A673 (cell line): ENCODE measurements around the gene PPBP. TPM values are rescaled to one million over a fixed set of nuclear protein-coding genes. Genes with fewer than 3 reads are reported as not detected.
A peak's percentile ranks its signal among the peaks of the same experiment; 100 is the strongest.

Experiments used
- Bru-seq: library from RNA; stranded (reverse); fragments of 400-500 nt; gene quantifications from one replicate; lab custom pipeline; 2021; lab: Mats Ljungman, UMichigan
- BruChase-seq, 2 experiments: library from RNA; stranded (reverse); fragments of 400-500 nt; gene quantifications; one replicate each; lab custom pipeline; 2021; lab: Mats Ljungman, UMichigan
- BruUV-seq: library from RNA; stranded (reverse); fragments of 400-500 nt; replicated peaks from 2 replicates; lab custom pipeline; 2021; lab: Mats Ljungman, UMichigan
- CTCF ChIA-PET: fragments of 300-600 bp; sonication (Branson Sonifier 250); formaldehyde crosslinking; loops from one replicate; lab custom pipeline; 2022; ENCODE audit warnings: antibody characterized with exemption; lab: Charles Lee
- POLR2A ChIA-PET: fragments of 300-600 bp; sonication (Branson Sonifier 250); formaldehyde crosslinking; loops from one replicate; lab custom pipeline; 2022; ENCODE audit warnings: antibody characterized with exemption; ENCODE audit not compliant: low non-redundant PET; lab: Charles Lee
- DNase-seq: peaks from one replicate; pipeline ENCODE4 v3.0.0-alpha.2; 2015; ENCODE audit warnings: low spot score
- H3K27ac ChIP-seq: fragments of 200-600 bp; sonication (generic); 2 replicates; pipeline ENCODE4 v1.5.1; 2016; ENCODE audit warnings: mixed run types, low read depth, mild to moderate bottlenecking, mixed read lengths, antibody characterized with exemption, low read length; ENCODE audit not compliant: poor library complexity, severe bottlenecking
- H3K27me3 ChIP-seq: fragments of 200-600 bp; sonication (generic); replicated peaks from 2 replicates; pipeline ENCODE4 v1.6.1; 2017; ENCODE audit warnings: mixed run types, low read depth, mild to moderate bottlenecking, mixed read lengths, antibody characterized with exemption, low read length; ENCODE audit not compliant: insufficient read depth, poor library complexity
- H3K36me3 ChIP-seq: fragments of 200-600 bp; sonication (generic); 2 replicates; pipeline ENCODE4 v1.6.1; 2016; ENCODE audit warnings: mixed run types, mild to moderate bottlenecking, mixed read lengths, antibody characterized with exemption, low read length; ENCODE audit not compliant: insufficient read depth, poor library complexity, severe bottlenecking
- H3K4me1 ChIP-seq: fragments of 200-600 bp; sonication (generic); 2 replicates; pipeline ENCODE4 v1.6.1; 2017; ENCODE audit warnings: mixed run types, mild to moderate bottlenecking, mixed read lengths, antibody characterized with exemption, low read length; ENCODE audit not compliant: insufficient read depth, poor library complexity, severe bottlenecking
- H3K4me3 ChIP-seq: fragments of 200-600 bp; sonication (generic); 2 replicates; pipeline ENCODE4 v1.5.1; 2016; ENCODE audit warnings: low read depth, mixed run types, mild to moderate bottlenecking, mixed read lengths, low read length; ENCODE audit not compliant: poor library complexity, severe bottlenecking
- H3K9me3 ChIP-seq: fragments of 200-600 bp; sonication (generic); 2 replicates; pipeline ENCODE4 v1.6.1; 2016; ENCODE audit warnings: mixed run types, low read depth, mild to moderate bottlenecking, mixed read lengths, antibody characterized with exemption, low read length; ENCODE audit not compliant: poor library complexity, severe bottlenecking
- CTCF ChIP-seq: fragments of 300-800, 200-600 bp; sonication (generic); conservative IDR thresholded peaks from 2 replicates; pipeline ENCODE4 v1.5.1; 2017; ENCODE audit warnings: low read depth, mild to moderate bottlenecking, antibody characterized with exemption, low read length, moderate library complexity, mixed read lengths
- EZH2 ChIP-seq: fragments of 200-600 bp; sonication (generic); IDR thresholded peaks from 2 replicates; pipeline ENCODE4 v1.6.1; 2017; ENCODE audit warnings: borderline replicate concordance, low read depth, mild to moderate bottlenecking, mixed read lengths, antibody characterized with exemption, low read length; ENCODE audit not compliant: poor library complexity, severe bottlenecking
- intact Hi-C: fragments of 100-400 bp; cut with micrococcal nuclease; formaldehyde crosslinking; loops from one replicate; pipeline ENCODE4 v1.10.0; 2022; ENCODE audit not compliant: unreplicated experiment
- long read RNA-seq: library from polyadenylated mRNA; stranded (forward); transcript quantifications from one replicate; pipeline ENCODE4 v2.0.0, GENCODE V29; 2022
- total RNA-seq: library from RNA; stranded (reverse); gene quantifications from 2 replicates; pipeline ENCODE4 v1.2.3, GENCODE V29; 2021

PPBP gene
- total RNA-seq (not detected in 2 replicates), Bru-seq, nascent RNA (not detected), BruChase-seq, experiment 1, labeled RNA remaining after a 2-hour chase (not detected), BruChase-seq, experiment 2, labeled RNA remaining after a 6-hour chase (not detected)
- long read RNA-seq, result 0 reads

- BruUV-seq, result no TSS peak
- DNase-seq, result no peak
- intact Hi-C loops, result no loop called here
- CTCF ChIA-PET, result no interaction called here
- POLR2A ChIA-PET, result no interaction called here
- TF ChIP-seq CTCF (no peak), EZH2 (no peak)
- Histone ChIP-seq H3K9me3 (no peaks in the 10 kb centered on the region), H3K27me3 (no peaks in the 10 kb centered on the region), H3K27ac (no peak within 1 kb of the TSS), H3K4me3 (no peak within 1 kb of the TSS), H3K4me1 (no peaks in the 10 kb centered on the region), H3K36me3 (no peaks in the 10 kb centered on the region)
Measured at GRCh38 chr4:73988061-73988460, at the start of gene PPBP. Gene PPBP (minus strand): TSS chr4:73988190. CDS start chr4:73988103, 87 bp downstream.

- DNase-seq, result no peak
- no peaks in the 10 kb centered on the region for H3K4me1 ChIP-seq
- H3K27ac ChIP-seq, result no peak overlapping the region
- peak overlapping the region; percentile 60 for H3K4me3 ChIP-seq
- intact Hi-C loops, result no loop called here
- no peaks in the 10 kb centered on the region for H3K27me3 ChIP-seq
- no peaks in the 10 kb centered on the region for H3K36me3 ChIP-seq
- TF ChIP-seq EZH2, result no peak
- TF ChIP-seq CTCF, result no peak
- ChIA-PET CTCF (no interaction called here), POLR2A (interaction anchor here (0.7 kb wide), 1 partner anchor 1031 kb away, joined by 7 read pairs; no protein-coding TSS in a partner anchor)
- no peaks in the 10 kb centered on the region for H3K9me3 ChIP-seq
- BruUV-seq, result TSS peak; percentile 76
Measured at GRCh38 chr4:74037076-74037955, 49.3 kb upstream of the PPBP start.

- Histone ChIP-seq H3K4me1 (no peaks in the 10 kb centered on the region), H3K36me3 (no peaks in the 10 kb centered on the region), H3K27me3 (no peaks in the 10 kb centered on the region), H3K9me3 (no peaks in the 10 kb centered on the region), H3K4me3 (no peak overlapping the region), H3K27ac (no peak overlapping the region)
- no peak for TF ChIP-seq CTCF
- TF ChIP-seq EZH2, result no peak
- BruUV-seq, result no TSS peak
- POLR2A ChIA-PET, result no interaction called here
- CTCF ChIA-PET, result no interaction called here
- DNase-seq, result no peak
- intact Hi-C loops, result no loop called here
Measured at GRCh38 chr4:74033739-74034138, 45.7 kb upstream of the PPBP start.
